ENCODE data around the gene VDAC1. TPM values are rescaled to one million over a fixed set of nuclear protein-coding genes. Genes with fewer than 3 reads are reported as not detected.

VDAC1 gene
- total and polyA plus RNA-seq, 2 of the 8 experiments (the other 6 are each of a cell fraction or from before 2014, with no cell fraction given), result 111 to 301 TPM

DNA sequence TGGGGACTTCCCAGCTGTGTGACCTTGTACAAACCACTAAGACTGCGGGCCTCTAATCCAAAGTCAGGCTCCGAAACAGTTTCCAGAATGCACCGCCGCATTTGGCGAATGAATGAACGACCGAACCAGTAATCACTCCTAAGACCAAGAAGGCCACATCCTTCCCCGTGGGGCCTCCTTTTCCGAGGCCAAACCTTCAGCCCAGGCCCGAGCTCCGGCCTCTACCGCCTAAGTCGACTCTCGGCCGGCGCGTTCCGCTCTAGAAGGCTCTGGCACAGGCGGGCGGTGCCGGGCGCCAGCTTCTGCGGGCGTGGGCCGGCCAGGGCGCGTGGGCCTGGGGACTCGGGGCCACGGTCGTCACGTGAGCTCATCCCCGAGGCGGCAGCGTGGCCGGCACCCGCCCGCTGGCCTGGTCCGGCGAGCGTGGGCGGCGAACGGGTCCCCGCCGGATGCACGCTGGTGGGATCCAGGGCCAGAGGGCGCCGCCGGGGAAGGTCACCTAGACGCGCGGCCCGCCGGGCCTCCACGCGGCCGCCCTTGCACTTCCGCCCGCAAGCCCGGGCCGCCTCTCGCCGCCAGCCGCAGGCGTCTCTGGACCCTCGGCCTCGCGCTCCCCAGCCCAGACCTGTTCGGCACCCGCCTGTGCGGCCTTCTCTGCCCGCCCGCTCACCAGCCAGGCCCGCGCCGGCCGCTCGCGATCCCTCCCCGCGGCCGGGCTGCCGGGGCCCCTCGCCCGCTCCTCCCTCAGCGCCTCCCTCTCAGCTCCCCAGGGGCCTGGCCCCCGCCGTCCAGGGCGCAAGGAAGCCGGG lies 754 bp downstream of the VDAC1 start:
- H3K9me3 ChIP-seq (ENCODE audit: insufficient read depth in 2 of 2, low read depth in 1 of 2, low read length in 1 of 2), result no peaks in the 10 kb centered on the region
- no peak overlapping the region for H2BK120ac ChIP-seq (replicated peaks; ENCODE audit: low read depth, low read length)
- no peaks in the 10 kb centered on the region; a peak in 1 of 8 replicates for H3K36me3 ChIP-seq (ENCODE audit: control insufficient read depth in 2 of 4, insufficient read depth in 4 of 4, low read length in 3 of 4)
- 3% methylated on average over 70 of the region's 90 CpGs; no CpG with 5 or more reads in 1 of the 2 experiments for WGBS, 2 experiments (ENCODE audit: extremely low coverage in 1 of 2, insufficient coverage in 1 of 2, insufficient read length in 1 of 2, insufficient replicate concordance in 2 of 2, low coverage in 1 of 2, low lambda C conversion rate in 2 of 2, missing lambda C conversion rate in 1 of 2)
- H4K91ac ChIP-seq (replicated peaks; ENCODE audit: insufficient read length, low read length), result peak overlapping the region; percentile 10
- peak overlapping the region; percentile 84; the same call in 1 of the 2 replicates for H3K27ac ChIP-seq (ENCODE audit: low read depth, low read length)
- H3K27me3 ChIP-seq (replicated peaks in 1 of 4; ENCODE audit: control insufficient read depth in 3 of 4, extremely low read depth in 1 of 4, insufficient read depth in 3 of 4, low read length in 3 of 4), result no peaks in the 10 kb centered on the region
- H3K18ac ChIP-seq (ENCODE audit: extremely low read depth, low read length), result peak overlapping the region; percentile 55; the same call in 1 of the 2 replicates
- peak overlapping the region; percentile 32 for H3K4ac ChIP-seq (replicated peaks; ENCODE audit: insufficient read length, low read depth, low read length)
- ChIA-PET CTCF (ENCODE audit: partially characterized antibody) (interaction anchor here (1.0 to 1.1 kb wide), 2 partner anchors 9 to 10 kb away, joined by 3 read pairs; no protein-coding TSS in a partner anchor), POLR2A (ENCODE audit: partially characterized antibody) (interaction anchor here (0.8 to 2.6 kb wide), 9 partner anchors 9 to 884 kb away, joined by 3 to 10 read pairs (median 3); partner anchors contain the start of gene TCF7)
- peaks cover 24 to 34% of the 10 kb centered on the region in 2 experiments for H4K20me1 ChIP-seq (replicated peaks in 1 of 2; ENCODE audit: control insufficient read depth in 1 of 2, insufficient read depth in 2 of 2, low read length in 2 of 2)
- peak overlapping the region; percentile 84 for H4K5ac ChIP-seq (ENCODE audit: insufficient read length, low read depth, low read length)
- H2AFZ ChIP-seq (ENCODE audit: low read length), result no peak overlapping the region
- H3K4me1 ChIP-seq (replicated peaks in 1 of 4; ENCODE audit: control insufficient read depth in 3 of 4, insufficient read depth in 4 of 4, low read length in 3 of 4), result peaks cover 6 to 30% (median 14%) of the 10 kb centered on the region in 4 experiments
- H2AK5ac ChIP-seq (ENCODE audit: low read depth, low read length), result no peak overlapping the region
- DNase-seq (ENCODE audit: low read depth in 1 of 2, low spot score in 2 of 2), result no peak
- peak overlapping the region; percentile 96 for H4K8ac ChIP-seq (ENCODE audit: extremely low read depth, insufficient read depth, low read length)
- peak overlapping the region; percentile 88 to 91 for H3K4me2 ChIP-seq (ENCODE audit: insufficient read depth in 1 of 2, low read depth in 2 of 2, low read length in 2 of 2)
- H2BK20ac ChIP-seq (ENCODE audit: low read length), result no peak overlapping the region
- no peak overlapping the region for H3K23ac ChIP-seq (ENCODE audit: insufficient read length)
- no peak overlapping the region for H2BK15ac ChIP-seq (ENCODE audit: low read length)
- H3K79me2 ChIP-seq (ENCODE audit: control insufficient read depth in 1 of 2, insufficient read depth in 2 of 2, low read length in 2 of 2), result peaks cover 45 to 52% of the 10 kb centered on the region in 2 experiments
- H3K14ac ChIP-seq (ENCODE audit: insufficient read length), result no peak overlapping the region
- 0 out of 2 replicates have a peak overlapping the region, but pooled peaks have one; percentile 42 for H2BK5ac ChIP-seq (ENCODE audit: low read depth, low read length)
- peaks cover 16% of the 10 kb centered on the region for H3K23me2 ChIP-seq (ENCODE audit: low read depth, low read length)
- H3K79me1 ChIP-seq (ENCODE audit: low read depth, low read length), result peaks cover 6% of the 10 kb centered on the region; the same call in 1 of the 2 replicates
- H3K4me3 ChIP-seq (ENCODE audit: extremely low read depth in 1 of 4, insufficient read depth in 2 of 4, low read depth in 3 of 4, low read length in 4 of 4), result peak overlapping the region; percentile 52 to 90 (median 66)
- no peak overlapping the region for H2BK12ac ChIP-seq (ENCODE audit: low read depth, low read length)
- peak overlapping the region; percentile 67 for H3K56ac ChIP-seq (replicated peaks; ENCODE audit: insufficient read length, low read depth, low read length)
- peak overlapping the region; percentile 81 to 98 (median 86) for H3K9ac ChIP-seq (replicated peaks in 1 of 4; ENCODE audit: extremely low read depth in 1 of 4, low read depth in 3 of 4, low read length in 3 of 4)
- no peak for FAIRE-seq
- peak; percentile 3 for TF ChIP-seq EZH2 (IDR thresholded peaks at IDR 0.05; ENCODE audit: low read depth, low read length, severe bottlenecking)
- TF ChIP-seq SIX5 (IDR thresholded peaks at IDR 0.05; ENCODE audit: low read depth, low read length), result no peak
- TF ChIP-seq YY1 (IDR thresholded peaks at IDR 0.05; ENCODE audit: low read depth, low read length), result no peak
- no peak for TF ChIP-seq KDM1A (IDR thresholded peaks at IDR 0.05; ENCODE audit: borderline replicate concordance, low read length)
- no peak for TF ChIP-seq NANOG (IDR thresholded peaks at IDR 0.05; ENCODE audit: insufficient read depth, low read depth, low read length, poor library complexity, severe bottlenecking)
- peak; percentile 54; the same call in 1 of the 2 replicates for TF ChIP-seq RBBP5 (IDR thresholded peaks at IDR 0.05; ENCODE audit: borderline replicate concordance, low read depth, low read length)
- TF ChIP-seq, protein P1, sequence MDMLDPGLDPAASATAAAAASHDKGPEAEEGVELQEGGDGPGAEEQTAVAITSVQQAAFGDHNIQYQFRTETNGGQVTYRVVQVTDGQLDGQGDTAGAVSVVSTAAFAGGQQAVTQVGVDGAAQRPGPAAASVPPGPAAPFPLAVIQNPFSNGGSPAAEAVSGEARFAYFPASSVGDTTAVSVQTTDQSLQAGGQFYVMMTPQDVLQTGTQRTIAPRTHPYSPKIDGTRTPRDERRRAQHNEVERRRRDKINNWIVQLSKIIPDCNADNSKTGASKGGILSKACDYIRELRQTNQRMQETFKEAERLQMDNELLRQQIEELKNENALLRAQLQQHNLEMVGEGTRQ (IDR thresholded peaks at IDR 0.05; ENCODE audit: low read length), result no peak
- TF ChIP-seq ASH2L (IDR thresholded peaks at IDR 0.05; ENCODE audit: low read length), result peak; percentile 27
- TF ChIP-seq EP300 (IDR thresholded peaks at IDR 0.05; ENCODE audit: borderline replicate concordance in 1 of 2, low read depth in 2 of 2, low read length in 2 of 2), result no peak
- TF ChIP-seq CREB1 (IDR thresholded peaks at IDR 0.05), result no peak

Data from H1 (cell line).